SK-N-SH treated with all-trans-retinoic acid at 6 μM for 48 hours (cell line): ENCODE data around the gene ACVR2A.
A peak's percentile ranks its signal among the peaks of the same experiment; 100 is the strongest.

Experiments
- ATAC-seq: fragments of 200-7000 bp; cut with Tn5 transposase; 3 replicates; pipeline ENCODE4 v1.9.1; 2020; ENCODE audit warnings: mild to moderate bottlenecking, moderate library complexity
- ARNTL ChIP-seq: fragments of 450-650 bp; formaldehyde crosslinking; IDR thresholded peaks from 2 replicates; pipeline ENCODE4 v1.5.0; 2020; ENCODE audit warnings: low read depth, mild to moderate bottlenecking, moderate library complexity, borderline replicate concordance
- BACH2 ChIP-seq: fragments of 250-450 bp; sonication (Bioruptor Pico); IDR thresholded peaks from 2 replicates; pipeline ENCODE4 v1.9.0; 2021; ENCODE audit warnings: mild to moderate bottlenecking, borderline replicate concordance
- ESRRG ChIP-seq: fragments of 250-450 bp; sonication (Bioruptor Pico); IDR thresholded peaks from 2 replicates; pipeline ENCODE4 v1.6.1; 2021; ENCODE audit warnings: mild to moderate bottlenecking
- GLIS3 ChIP-seq: fragments of 250-450 bp; sonication (Bioruptor Pico); IDR thresholded peaks from 2 replicates; pipeline ENCODE4 v1.5.0; 2020; ENCODE audit warnings: mild to moderate bottlenecking, moderate library complexity
- ISL1 ChIP-seq: fragments of 250-450 bp; sonication (Bioruptor Pico); IDR thresholded peaks from 2 replicates; pipeline ENCODE4 v2.1.2; 2022; ENCODE audit warnings: mild to moderate bottlenecking, moderate library complexity
- PPARA ChIP-seq: fragments of 250-450 bp; sonication (Bioruptor Pico); IDR thresholded peaks from 2 replicates; pipeline ENCODE4 v1.5.0; 2020; ENCODE audit warnings: mild to moderate bottlenecking, borderline replicate concordance
- RARB ChIP-seq: fragments of 250-450 bp; sonication (Bioruptor Pico); IDR thresholded peaks from 2 replicates; pipeline ENCODE4 v1.8.0; 2021; ENCODE audit warnings: mild to moderate bottlenecking, moderate library complexity
- SNAI2 ChIP-seq: fragments of 250-450 bp; sonication (Bioruptor Pico); IDR thresholded peaks from 2 replicates; pipeline ENCODE4 v1.5.0; 2020; ENCODE audit warnings: mild to moderate bottlenecking, moderate library complexity
- TCF4 ChIP-seq: fragments of 250-450 bp; sonication (Bioruptor Pico); IDR thresholded peaks from 2 replicates; pipeline ENCODE4 v1.8.0; 2021; ENCODE audit warnings: mild to moderate bottlenecking, moderate library complexity, borderline replicate concordance
- TOX ChIP-seq: fragments of 250-450 bp; sonication (Bioruptor Pico); IDR thresholded peaks from 2 replicates; pipeline ENCODE4 v1.8.0; 2021; ENCODE audit warnings: mild to moderate bottlenecking, moderate library complexity, borderline replicate concordance
- ZC3H10 ChIP-seq: fragments of 250-450 bp; sonication (Bioruptor Pico); IDR thresholded peaks from 2 replicates; pipeline ENCODE4 v1.5.1; 2021; ENCODE audit warnings: mild to moderate bottlenecking, moderate library complexity
- ZFP3 ChIP-seq: fragments of 250-450 bp; sonication (Bioruptor Pico); IDR thresholded peaks from 2 replicates; pipeline ENCODE4 v1.5.0; 2020; ENCODE audit warnings: mild to moderate bottlenecking, moderate library complexity
- ZFP30 ChIP-seq: fragments of 450-650 bp; formaldehyde crosslinking; IDR thresholded peaks from 2 replicates; pipeline ENCODE4 v1.5.0; 2022; ENCODE audit warnings: mild to moderate bottlenecking, moderate library complexity
- ZNF565 ChIP-seq: fragments of 450-650 bp; formaldehyde crosslinking; conservative IDR thresholded peaks from 2 replicates; pipeline ENCODE4 v1.5.0; 2020; ENCODE audit warnings: low read depth, mild to moderate bottlenecking, moderate library complexity
- ZNF70 ChIP-seq: fragments of 450-650 bp; formaldehyde crosslinking; IDR thresholded peaks from 2 replicates; pipeline ENCODE4 v1.5.0; 2020; ENCODE audit warnings: mild to moderate bottlenecking, moderate library complexity
- ZNF8 ChIP-seq: fragments of 450-650 bp; formaldehyde crosslinking; IDR thresholded peaks from 2 replicates; pipeline ENCODE4 v1.5.0; 2020; ENCODE audit warnings: mild to moderate bottlenecking, moderate library complexity
- TF ChIP-seq, protein P1 (sequence below): fragments of 250-450 bp; sonication (Bioruptor Pico); IDR thresholded peaks from 2 replicates; pipeline ENCODE4 v1.5.1; 2021; ENCODE audit warnings: mild to moderate bottlenecking, moderate library complexity
- TF ChIP-seq, protein P2 (sequence below): fragments of 250-450 bp; sonication (Bioruptor Pico); IDR thresholded peaks from 2 replicates; pipeline ENCODE4 v1.8.0; 2020; ENCODE audit warnings: mild to moderate bottlenecking, moderate library complexity, borderline replicate concordance
- TF ChIP-seq, protein P3 (sequence below): fragments of 250-450 bp; sonication (Bioruptor Pico); IDR thresholded peaks from 2 replicates; pipeline ENCODE4 v1.5.0; 2020; ENCODE audit warnings: mild to moderate bottlenecking, moderate library complexity
- TF ChIP-seq, protein P4 (sequence below): fragments of 250-450 bp; sonication (Bioruptor Pico); IDR thresholded peaks from 2 replicates; pipeline ENCODE4 v1.5.1; 2020; ENCODE audit warnings: low read depth, mild to moderate bottlenecking, moderate library complexity
- TF ChIP-seq, protein P5 (sequence below): fragments of 250-450 bp; sonication (Bioruptor Pico); IDR thresholded peaks from 2 replicates; pipeline ENCODE4 v1.8.0; 2021; ENCODE audit warnings: low read depth, mild to moderate bottlenecking, moderate library complexity, borderline replicate concordance

The ACVR2A gene

DNA sequence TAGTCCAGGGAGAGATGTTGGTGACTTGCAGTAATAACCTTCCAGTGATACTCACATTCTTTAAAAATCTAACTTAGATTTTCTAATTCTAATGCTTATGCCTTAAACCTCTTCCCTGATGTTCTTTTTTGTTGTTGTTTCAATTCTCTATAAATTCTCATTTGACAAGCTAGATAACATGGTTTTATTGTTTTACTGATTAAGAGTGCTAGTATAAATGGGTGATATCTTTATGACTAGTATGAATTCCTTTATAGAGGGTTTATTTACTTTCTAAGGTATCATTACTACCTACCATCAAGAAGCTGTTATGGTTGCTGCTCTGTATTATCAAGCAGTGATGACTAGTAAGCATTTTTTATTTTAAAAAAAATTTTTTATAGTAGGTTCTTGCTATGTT lies 35.0 kb downstream of the ACVR2A start (continued):
- no peak for TF ChIP-seq ZNF565
- TF ChIP-seq ZNF8 (CRISPR knock-in tag): no peak
- TF ChIP-seq, protein P1, sequence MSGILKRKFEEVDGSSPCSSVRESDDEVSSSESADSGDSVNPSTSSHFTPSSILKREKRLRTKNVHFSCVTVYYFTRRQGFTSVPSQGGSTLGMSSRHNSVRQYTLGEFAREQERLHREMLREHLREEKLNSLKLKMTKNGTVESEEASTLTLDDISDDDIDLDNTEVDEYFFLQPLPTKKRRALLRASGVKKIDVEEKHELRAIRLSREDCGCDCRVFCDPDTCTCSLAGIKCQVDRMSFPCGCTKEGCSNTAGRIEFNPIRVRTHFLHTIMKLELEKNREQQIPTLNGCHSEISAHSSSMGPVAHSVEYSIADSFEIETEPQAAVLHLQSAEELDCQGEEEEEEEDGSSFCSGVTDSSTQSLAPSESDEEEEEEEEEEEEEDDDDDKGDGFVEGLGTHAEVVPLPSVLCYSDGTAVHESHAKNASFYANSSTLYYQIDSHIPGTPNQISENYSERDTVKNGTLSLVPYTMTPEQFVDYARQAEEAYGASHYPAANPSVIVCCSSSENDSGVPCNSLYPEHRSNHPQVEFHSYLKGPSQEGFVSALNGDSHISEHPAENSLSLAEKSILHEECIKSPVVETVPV (CRISPR knock-in tag): no peak
- no peak for TF ChIP-seq ESRRG (CRISPR knock-in tag)
- TF ChIP-seq ISL1 (CRISPR knock-in tag): no peak
- TF ChIP-seq ZNF70 (CRISPR knock-in tag): no peak

DNA sequence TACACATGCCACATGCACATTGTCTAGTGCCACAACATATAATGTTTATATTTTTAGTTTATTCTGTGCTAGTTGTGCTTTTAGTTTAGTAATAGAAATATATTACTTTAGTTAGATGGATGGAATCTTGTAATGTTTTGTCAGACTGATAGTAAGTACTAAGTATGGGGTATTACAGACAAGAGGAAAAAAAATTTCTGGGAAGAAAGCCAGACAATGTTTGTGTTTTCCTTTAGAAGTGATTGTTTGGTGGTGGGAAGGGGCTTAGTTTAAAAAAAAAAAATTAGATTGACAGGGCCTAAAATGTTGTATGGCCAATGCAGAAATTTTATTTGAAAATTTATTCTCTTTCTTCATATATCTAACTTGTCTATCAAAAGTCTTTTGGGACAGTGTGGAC lies 37.8 kb downstream of the ACVR2A start:
- no peak for ATAC-seq
- TF ChIP-seq, protein P1 (CRISPR knock-in tag): no peak

DNA sequence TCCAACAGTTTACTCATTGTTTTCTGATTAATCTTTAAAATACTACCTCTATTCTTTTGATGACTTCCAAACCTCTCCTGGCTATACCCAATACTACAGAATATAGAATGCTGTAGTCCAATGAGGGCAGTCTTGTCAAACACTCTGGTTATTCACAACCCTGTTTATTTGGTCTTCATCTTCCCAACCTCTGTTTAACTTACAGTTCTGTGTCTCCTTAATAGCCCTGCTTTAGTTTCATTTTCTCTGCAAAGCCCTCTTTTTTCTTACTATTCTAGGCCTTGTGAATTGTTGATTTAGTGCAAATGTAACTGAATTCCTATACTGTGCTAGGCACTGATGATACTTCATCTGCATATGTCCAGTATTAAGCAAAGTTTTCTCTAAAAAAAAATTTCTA lies 40.0 kb downstream of the ACVR2A start:
- peak; percentile 34; the same call in 1 of the 3 replicates for ATAC-seq
- TF ChIP-seq ZNF8 (CRISPR knock-in tag) (no peak), PPARA (CRISPR knock-in tag) (no peak), RARB (CRISPR knock-in tag) (no peak), ZNF70 (CRISPR knock-in tag) (no peak), ZFP30 (CRISPR knock-in tag) (no peak), ARNTL (CRISPR knock-in tag) (no peak), TOX (no peak), GLIS3 (no peak), ZC3H10 (CRISPR knock-in tag) (no peak), ZFP3 (CRISPR knock-in tag) (no peak), TCF4 (CRISPR knock-in tag) (no peak), BACH2 (CRISPR knock-in tag) (no peak), SNAI2 (CRISPR knock-in tag) (no peak), ESRRG (CRISPR knock-in tag) (no peak)
- TF ChIP-seq, protein P2, sequence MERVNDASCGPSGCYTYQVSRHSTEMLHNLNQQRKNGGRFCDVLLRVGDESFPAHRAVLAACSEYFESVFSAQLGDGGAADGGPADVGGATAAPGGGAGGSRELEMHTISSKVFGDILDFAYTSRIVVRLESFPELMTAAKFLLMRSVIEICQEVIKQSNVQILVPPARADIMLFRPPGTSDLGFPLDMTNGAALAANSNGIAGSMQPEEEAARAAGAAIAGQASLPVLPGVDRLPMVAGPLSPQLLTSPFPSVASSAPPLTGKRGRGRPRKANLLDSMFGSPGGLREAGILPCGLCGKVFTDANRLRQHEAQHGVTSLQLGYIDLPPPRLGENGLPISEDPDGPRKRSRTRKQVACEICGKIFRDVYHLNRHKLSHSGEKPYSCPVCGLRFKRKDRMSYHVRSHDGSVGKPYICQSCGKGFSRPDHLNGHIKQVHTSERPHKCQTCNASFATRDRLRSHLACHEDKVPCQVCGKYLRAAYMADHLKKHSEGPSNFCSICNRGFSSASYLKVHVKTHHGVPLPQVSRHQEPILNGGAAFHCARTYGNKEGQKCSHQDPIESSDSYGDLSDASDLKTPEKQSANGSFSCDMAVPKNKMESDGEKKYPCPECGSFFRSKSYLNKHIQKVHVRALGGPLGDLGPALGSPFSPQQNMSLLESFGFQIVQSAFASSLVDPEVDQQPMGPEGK (CRISPR knock-in tag): no peak
- TF ChIP-seq, protein P3, sequence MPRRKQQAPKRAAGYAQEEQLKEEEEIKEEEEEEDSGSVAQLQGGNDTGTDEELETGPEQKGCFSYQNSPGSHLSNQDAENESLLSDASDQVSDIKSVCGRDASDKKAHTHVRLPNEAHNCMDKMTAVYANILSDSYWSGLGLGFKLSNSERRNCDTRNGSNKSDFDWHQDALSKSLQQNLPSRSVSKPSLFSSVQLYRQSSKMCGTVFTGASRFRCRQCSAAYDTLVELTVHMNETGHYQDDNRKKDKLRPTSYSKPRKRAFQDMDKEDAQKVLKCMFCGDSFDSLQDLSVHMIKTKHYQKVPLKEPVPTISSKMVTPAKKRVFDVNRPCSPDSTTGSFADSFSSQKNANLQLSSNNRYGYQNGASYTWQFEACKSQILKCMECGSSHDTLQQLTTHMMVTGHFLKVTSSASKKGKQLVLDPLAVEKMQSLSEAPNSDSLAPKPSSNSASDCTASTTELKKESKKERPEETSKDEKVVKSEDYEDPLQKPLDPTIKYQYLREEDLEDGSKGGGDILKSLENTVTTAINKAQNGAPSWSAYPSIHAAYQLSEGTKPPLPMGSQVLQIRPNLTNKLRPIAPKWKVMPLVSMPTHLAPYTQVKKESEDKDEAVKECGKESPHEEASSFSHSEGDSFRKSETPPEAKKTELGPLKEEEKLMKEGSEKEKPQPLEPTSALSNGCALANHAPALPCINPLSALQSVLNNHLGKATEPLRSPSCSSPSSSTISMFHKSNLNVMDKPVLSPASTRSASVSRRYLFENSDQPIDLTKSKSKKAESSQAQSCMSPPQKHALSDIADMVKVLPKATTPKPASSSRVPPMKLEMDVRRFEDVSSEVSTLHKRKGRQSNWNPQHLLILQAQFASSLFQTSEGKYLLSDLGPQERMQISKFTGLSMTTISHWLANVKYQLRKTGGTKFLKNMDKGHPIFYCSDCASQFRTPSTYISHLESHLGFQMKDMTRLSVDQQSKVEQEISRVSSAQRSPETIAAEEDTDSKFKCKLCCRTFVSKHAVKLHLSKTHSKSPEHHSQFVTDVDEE: no peak
- TF ChIP-seq, protein P1 (CRISPR knock-in tag): no peak
- TF ChIP-seq, protein P4, sequence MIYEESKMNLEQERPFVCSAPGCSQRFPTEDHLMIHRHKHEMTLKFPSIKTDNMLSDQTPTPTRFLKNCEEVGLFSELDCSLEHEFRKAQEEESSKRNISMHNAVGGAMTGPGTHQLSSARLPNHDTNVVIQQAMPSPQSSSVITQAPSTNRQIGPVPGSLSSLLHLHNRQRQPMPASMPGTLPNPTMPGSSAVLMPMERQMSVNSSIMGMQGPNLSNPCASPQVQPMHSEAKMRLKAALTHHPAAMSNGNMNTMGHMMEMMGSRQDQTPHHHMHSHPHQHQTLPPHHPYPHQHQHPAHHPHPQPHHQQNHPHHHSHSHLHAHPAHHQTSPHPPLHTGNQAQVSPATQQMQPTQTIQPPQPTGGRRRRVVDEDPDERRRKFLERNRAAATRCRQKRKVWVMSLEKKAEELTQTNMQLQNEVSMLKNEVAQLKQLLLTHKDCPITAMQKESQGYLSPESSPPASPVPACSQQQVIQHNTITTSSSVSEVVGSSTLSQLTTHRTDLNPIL (CRISPR knock-in tag): no peak
- TF ChIP-seq, protein P5, sequence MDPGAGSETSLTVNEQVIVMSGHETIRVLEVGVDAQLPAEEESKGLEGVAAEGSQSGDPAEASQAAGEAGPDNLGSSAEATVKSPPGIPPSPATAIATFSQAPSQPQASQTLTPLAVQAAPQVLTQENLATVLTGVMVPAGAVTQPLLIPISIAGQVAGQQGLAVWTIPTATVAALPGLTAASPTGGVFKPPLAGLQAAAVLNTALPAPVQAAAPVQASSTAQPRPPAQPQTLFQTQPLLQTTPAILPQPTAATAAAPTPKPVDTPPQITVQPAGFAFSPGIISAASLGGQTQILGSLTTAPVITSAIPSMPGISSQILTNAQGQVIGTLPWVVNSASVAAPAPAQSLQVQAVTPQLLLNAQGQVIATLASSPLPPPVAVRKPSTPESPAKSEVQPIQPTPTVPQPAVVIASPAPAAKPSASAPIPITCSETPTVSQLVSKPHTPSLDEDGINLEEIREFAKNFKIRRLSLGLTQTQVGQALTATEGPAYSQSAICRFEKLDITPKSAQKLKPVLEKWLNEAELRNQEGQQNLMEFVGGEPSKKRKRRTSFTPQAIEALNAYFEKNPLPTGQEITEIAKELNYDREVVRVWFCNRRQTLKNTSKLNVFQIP (CRISPR knock-in tag): no peak
